Measurements from ENCODE around the gene EDA.

Gene EDA

DNA sequence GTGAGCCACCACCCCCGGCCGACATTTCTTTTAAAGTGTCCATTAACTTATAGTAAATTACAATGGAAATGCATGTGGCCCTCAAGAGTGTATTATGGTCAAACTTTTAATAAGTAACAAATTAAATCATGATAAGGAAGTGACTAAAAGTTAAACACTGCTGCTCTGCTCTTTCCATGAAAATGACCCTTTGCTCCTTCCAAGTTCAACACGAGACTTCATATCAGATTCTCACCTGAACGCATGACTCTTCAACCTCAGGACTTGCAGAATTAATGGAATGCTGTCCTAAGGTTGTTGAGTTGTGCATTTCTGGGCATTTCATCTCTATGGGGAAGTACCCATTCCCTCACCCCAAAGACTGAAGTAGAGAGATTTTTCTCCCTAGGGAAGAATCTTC lies 406.7 kb downstream of the EDA start:
- no peak for FAIRE-seq
- no peak for DNase-seq (ENCODE audit: insufficient read length, low spot score)

DNA sequence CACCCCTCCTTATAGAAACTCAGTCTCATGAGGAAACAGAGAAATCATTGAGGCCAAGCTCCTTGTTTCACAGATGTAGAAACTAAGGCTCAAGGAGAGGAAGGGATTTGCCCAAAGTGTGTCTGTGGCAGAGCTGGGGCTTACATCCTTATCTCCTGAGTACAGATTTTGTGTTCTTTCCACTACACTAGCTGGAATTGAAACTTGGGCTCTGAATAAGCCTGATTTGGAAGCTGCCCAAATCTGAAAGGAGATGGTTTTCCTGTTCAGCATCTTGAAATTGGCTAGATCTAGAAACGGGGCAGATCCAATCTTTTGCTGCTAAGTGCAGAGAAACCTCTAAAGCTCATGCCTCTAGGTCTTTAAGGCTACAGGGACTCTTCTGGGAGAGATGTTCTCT lies 409.6 kb downstream of the EDA start:
- DNase-seq (ENCODE audit: insufficient read length, low spot score) (no peak), FAIRE-seq (no peak)

DNA sequence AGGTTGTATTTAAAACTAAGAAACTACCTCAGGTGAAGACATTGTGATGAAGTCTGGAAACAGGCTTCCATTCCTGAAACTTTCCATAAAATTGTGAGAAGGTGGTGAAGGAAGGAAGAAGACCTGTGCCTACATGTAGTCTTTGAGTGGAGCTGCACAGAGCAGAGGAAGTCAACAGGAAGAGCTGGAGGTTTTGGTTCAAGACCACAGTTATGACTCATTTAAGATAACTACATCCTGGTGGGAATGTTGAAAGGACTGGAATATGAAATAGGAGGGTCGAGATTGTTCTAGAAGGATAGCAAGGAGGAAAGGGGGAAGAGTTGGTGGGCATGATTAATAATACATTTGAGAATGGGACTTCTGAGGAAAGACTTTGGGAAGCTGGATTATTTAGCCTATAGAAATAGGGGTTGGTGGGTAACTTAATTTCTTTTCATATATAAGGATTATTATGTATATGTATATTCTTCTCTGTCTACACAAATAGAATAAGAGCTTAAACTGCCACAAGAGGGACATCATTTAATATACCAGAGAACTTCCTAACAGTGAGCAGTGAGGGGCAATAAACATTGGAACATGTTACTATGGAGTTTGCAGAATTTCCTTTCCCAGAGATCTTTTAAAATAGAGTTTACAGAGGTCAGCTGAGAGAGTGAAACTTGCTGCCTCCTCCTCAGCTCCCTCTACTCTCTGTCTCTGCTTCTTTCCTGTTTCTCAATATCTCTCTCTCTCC lies 410.4 kb downstream of the EDA start:
- FAIRE-seq (no peak), DNase-seq (ENCODE audit: insufficient read length, low spot score) (no peak)

DNA sequence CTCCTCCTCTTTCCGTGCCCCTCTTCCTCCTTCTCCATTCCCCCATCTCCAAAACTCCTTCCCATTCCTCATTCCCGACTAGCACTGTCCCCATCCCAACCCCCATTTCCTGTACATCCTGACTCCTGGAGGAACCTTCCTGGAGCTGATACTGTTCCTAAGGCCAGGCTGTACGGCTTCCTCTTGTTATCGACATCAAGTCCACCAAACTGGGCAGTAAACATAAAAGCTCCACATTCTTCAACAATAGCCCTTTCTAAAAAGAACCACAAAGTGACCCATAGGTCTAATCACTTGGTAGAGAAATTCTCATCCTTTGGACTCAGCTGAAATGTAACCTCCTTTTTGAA lies 410.9 kb downstream of the EDA start:
- DNase-seq (ENCODE audit: insufficient read length, low spot score) (no peak), FAIRE-seq (no peak)

DNA sequence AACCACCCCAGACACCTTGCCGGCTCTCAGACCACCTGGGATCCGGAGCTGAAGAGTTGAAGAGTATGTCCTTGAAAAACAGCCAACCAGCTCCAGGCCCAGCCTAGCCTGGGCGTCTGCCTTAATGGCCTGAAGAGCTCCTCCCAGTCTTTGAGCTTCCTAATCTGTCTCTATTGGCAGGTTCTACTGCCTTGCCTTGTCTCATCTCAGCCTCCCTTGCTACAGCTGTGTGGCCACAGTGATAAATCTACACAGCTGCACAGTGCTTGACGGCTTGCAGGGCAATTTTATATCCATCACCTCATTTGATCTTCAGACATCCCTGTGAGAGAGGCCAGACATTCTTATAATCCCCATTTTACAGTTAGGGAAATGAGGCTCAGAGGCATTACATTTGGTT lies 413.9 kb downstream of the EDA start:
- DNase-seq (ENCODE audit: insufficient read length, low spot score) (no peak), FAIRE-seq (no peak)

DNA sequence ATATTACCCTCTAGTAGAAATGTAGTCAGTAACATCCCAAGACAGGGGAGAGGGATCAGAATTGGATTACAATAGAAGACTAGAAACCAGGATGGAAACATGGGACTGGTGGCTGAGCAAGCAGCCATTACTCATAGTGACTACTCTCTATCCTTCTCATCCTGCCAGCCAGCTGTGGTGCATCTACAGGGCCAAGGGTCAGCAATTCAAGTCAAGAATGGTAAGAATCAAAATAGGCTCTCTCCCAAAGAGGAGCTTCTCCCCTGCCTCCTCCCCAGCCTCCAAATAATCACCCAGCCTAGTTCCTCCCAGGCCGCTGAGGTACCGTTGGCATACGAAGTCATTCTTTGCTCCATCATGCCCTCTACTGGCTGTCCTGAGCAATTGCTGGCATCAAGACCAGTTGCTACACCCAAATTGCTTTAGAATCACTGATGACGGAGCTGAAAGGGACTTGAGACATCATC lies 414.4 kb downstream of the EDA start:
- peak; percentile 98 for FAIRE-seq
- peak; percentile 27 for DNase-seq (ENCODE audit: insufficient read length, low spot score)

DNA sequence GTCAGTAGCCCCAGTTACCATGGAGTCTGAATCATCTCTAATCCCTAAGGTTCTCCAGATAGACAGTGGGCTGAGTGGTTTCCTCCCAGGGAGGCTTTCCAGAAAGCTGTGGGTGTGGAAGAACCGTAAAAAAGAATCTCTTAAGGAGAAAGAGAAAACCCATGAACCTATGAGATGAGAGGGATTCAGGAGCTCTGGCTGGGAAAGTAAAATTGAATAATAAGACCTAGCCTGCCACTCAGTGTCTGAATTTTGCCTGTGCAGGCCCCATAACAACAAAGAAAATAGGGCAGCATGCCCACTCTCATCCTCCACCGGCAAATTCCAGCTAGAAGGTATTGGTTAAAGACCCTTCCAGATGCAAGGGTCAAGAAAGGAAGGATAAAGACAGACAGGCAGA lies 416.9 kb downstream of the EDA start:
- DNase-seq (ENCODE audit: insufficient read length, low spot score), result no peak
- FAIRE-seq, result no peak

DNA sequence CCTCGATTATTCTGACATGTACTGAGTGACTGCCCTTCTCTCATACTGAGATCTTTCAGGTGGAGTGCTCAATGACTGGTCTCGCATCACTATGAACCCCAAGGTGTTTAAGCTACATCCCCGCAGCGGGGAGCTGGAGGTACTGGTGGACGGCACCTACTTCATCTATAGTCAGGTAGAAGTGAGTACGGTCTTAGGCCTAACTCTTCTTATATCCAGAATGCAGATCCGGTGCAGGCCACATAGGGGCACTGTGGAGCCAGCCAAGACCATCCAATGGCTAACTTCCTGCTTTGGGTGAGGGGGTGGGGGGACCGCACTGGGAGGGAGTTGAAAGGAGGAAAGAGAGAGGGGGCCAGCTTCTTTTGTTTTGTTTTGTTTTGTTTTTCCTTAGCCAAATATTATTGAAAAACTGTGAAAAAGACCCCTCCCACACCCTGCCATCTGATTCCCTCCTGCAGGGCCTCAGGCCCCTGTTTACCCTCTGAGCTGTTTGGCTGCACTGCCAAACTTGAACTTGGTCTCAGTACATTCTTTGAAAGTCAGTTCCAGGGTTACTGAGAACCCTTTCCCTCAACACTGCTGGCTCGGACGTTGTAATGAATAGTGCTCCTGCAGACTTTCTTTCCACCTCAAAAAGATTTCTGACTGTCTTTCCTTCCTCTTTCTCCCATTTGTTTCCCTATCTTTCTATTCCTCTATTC lies 417.6 kb downstream of the EDA start:
- FAIRE-seq (no peak), DNase-seq (ENCODE audit: insufficient read length, low spot score) (no peak)

DNA sequence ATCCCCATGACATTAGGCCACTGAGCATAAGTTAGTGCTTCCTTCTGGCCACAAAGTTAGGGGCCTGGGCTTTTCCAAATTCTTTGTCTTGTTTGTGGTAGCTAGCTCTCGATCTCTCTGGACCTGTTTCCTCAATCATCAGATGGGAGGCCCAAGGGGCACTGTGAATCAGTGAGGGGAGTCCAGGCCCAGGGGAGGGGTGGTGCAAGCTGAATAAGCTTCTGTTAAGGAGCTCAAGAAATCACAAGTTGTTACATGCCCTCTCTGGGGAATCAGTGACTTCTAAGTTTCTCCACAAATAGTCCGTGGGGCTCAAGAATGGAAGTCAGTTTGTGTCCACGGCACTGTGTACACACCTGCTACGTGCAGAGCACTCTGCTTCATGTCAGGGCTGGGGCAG lies 418.7 kb downstream of the EDA start:
- FAIRE-seq (peak; percentile 14), DNase-seq (ENCODE audit: insufficient read length, low spot score) (no peak)

DNA sequence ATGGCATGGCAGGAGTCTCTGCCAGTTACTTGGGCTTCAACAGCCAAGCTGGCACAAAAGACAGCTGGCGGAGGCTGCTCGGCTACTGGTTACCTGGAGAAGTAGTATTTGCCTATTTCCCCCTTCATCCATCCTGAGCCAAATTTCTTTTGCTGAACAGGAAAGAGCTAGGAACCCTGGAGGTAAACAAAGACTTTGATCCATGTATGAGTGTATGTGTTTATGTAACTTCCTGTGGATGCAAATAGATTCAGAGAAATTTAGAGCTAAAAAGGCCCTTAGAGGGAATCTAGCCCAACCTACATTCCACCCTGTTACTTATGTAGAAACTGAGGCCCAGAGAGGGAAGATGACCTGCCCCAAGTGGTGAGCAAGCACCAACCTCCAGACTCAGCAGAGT lies 422.6 kb downstream of the EDA start:
- FAIRE-seq (no peak), DNase-seq (ENCODE audit: insufficient read length, low spot score) (no peak)

DNA sequence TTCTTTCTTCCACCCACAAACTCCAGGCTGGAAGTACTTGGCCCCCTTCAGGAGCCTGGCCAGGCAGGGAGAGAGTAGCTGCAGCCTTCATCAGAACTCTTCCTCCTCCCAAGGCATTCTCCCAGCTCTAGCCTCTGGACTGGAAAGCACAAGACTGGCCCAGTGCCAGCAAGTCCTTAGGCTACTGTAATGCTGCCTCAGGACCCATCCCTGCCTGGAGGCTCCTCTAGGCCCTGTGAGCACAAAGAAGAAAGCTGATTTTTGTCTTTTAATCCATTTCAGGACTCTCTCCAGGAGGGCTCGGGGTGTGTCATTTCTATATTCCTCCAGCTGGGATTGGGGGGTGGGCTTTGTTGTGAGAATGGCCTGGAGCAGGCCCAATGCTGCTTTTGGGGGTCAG lies 423.0 kb downstream of the EDA start:
- FAIRE-seq (no peak), DNase-seq (ENCODE audit: insufficient read length, low spot score) (no peak)

DNA sequence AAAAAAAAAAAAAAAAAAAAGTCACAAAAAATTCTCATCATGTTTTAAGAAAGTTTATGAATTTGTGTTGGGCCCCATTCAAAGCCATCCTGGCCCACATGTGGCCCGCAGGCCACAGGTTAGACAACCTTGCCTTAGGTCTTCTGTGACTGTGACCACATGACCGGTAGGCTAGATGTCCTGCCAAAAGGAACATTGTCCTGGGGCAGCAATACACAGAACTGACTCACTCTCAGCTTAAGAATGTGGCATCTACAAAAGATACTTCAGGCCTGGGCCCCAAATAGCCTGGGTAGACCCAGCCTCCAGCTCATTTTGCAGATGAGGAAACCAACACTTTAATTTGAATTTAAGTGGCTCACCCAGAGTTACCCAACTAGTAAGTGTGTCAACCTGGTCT lies 423.8 kb downstream of the EDA start:
- no peak for DNase-seq (ENCODE audit: insufficient read length, low spot score)
- no peak for FAIRE-seq

DNA sequence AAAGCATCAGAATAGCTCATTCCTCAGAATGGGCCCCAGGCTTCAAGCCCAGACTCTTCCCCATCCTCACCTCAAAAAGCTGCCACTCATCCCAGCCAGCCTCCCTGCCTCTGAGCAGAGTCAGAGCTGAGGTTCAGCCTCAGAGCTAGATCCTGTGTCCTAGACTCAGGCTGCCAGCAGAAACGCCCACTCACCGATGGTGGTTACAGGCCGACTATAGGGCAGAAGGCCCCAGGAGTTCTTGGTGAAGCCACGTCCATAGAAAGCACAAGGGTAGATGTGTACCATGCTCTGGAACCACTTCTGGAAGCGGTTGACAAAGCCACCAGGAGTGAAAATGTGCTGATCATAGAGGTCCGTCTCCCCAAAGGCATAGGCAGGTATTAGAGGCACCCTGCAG lies 426.1 kb downstream of the EDA start:
- no peak for DNase-seq (ENCODE audit: insufficient read length, low spot score)
- FAIRE-seq, result no peak

DNA sequence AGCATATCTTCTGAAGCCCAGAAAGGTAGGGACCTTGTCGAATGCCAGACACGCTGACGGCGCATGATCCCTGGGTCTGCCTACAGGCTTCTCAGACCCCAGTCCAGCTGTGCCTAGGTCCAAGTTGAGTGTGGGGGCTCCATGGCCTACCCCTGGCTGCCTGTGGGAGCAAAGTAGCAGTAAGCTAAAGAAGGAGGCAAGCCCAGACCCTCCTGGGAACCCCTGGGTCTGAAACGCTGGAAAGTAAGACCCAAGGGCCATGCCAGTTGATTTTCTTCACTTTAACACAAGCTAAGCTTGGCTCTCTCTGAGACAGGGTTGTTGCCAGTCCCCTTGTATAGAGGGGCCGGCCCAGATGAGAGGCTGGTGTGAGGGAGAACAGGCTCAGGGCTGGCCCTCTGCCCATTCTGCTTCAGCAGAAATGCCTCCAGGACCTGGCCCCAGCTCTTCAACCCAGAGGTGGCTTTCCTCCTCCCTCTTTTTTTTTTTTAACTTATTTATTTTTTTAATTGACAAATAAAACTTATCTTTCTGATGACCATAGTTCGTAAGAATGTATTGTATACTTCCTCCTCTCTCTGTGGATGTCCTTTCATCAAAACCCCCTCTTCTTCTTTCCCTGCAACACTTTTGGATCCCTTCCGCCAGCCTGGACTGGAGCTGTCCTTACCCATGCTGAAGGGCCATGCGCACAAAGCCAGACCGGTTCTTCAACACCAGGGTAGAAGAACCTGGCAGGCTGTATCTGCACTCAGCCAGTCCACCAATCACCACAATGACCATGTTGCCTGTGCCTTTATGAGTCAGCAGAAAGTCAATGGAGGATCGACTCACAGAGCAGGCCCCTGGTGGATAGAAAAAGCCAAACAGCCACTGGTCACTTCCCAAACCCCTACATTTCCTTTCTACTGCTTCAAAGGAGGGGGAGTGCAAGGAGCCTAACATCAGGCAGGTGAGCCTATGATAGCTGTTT lies 426.8 kb downstream of the EDA start:
- DNase-seq (ENCODE audit: insufficient read length, low spot score), result no peak
- FAIRE-seq, result no peak

DNA sequence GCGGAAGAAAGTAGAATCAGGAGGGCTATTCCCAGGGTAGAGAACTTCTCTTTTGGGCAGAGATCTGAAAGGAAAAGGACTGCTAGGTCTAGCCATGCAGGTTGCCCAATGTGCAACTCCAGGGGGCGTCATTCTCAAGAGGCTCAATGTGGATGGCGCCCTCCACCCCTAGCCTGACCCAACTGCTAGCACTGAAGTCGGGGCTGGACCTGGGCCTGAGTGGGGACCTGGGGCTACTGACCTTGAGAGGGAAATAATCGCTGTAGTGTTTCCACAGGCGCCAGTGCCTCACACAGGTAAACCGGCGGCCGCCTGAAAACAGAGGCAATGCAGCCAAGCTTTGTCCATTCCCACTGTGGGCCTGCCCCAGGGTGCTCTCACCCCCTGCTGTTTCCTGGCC lies 427.8 kb downstream of the EDA start:
- DNase-seq (ENCODE audit: insufficient read length, low spot score) (no peak), FAIRE-seq (no peak)

DNA sequence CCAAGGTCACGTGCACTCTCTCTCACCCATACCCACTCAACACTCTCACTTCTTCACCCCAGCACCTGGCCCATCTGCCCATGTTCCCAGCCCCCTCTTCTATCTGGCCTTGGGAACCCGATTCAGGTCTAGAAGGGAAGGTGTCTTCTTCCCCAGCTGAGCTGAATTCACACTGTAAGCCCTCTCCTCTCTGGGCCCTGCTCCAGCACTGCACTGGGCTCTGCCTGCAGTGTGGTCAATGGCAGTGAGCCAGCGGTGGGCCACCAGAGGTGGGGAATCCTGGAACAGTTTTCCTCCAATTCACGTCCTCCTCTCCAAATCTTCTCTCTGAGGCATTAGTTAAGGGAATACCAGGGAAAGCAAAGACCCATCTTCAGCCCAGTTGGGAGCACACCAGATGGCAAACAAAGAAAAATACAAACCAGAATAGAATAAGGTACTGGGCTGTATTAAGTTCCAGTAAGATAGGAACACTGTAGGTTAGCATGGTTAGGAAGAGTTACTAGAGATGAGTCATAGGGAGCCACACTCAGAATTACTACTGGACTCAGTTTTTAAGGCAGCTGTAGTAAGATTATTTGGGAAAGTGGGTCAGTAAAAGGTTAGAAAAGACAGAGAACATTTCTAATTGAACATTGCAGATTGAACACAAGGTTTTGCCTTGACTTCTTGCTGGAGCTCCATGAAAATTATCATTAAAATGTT lies 428.8 kb downstream of the EDA start:
- DNase-seq (ENCODE audit: insufficient read length, low spot score) (no peak), FAIRE-seq (no peak)

DNA sequence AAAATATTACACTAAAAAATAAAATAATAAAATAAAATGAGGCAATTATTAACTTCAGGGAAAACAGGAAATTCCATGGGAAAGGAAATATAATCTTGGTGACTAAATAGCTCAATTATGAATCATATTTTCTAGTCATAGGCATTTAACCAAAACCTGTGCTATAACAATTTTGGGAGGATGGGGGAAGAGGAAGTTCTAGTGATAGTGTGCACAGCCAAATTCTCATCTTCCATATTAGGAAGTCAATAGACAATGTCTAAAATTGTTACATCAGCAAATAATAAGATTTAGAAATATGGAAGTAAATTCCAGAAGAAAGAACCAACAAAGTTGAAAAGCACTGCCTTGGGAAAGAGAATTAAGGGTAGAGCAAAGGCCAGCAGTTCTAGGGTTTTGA lies 431.1 kb downstream of the EDA start:
- FAIRE-seq, result no peak
- no peak for DNase-seq (ENCODE audit: insufficient read length, low spot score)

DNA sequence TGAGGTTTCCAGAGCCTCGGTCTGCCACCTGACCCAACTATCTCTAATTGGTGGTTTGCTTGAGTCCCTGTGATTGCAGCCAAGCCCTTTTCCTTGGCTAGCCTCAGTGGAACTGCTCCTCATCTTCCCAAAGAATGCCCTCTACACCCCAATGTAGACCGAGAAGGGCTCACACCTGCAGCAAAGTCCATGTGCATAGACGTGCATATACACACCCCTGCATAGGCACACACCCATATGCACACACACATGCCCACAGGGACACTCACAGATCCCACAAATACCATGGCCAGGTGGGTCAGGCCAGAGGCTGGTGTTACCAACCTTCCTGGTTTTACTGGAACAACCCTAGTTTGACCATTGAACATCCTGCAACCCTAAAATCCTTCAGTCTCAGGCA lies 433.5 kb downstream of the EDA start:
- no peak for DNase-seq (ENCODE audit: insufficient read length, low spot score)
- FAIRE-seq, result no peak

DNA sequence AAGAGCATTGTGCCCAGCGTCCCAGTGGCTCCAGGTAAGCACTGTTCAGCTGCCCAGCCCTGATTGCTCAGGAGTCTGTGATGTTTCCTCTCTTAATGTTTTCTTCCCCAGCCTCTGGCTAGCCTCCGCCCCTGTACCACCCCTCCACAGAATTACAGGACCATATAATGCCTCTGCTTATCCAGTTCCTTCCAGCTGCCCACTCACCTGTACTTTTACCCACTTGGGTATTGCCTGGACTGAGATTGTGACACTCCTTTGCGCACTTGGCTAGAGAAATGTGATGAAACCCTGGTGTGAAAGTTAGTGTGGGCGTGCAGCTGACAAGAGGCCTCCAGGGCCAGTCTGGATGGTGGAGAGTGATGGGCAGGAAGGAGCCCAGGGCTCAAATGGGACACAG lies 434.0 kb downstream of the EDA start, which contains the start of gene AWAT2:
TSS of gene AWAT2 (minus strand) at position 14 of the 400 bp plus-strand sequence. CDS start at position 8, 6 bp downstream.
- FAIRE-seq, result no peak
- DNase-seq (ENCODE audit: insufficient read length, low spot score), result no peak

DNA sequence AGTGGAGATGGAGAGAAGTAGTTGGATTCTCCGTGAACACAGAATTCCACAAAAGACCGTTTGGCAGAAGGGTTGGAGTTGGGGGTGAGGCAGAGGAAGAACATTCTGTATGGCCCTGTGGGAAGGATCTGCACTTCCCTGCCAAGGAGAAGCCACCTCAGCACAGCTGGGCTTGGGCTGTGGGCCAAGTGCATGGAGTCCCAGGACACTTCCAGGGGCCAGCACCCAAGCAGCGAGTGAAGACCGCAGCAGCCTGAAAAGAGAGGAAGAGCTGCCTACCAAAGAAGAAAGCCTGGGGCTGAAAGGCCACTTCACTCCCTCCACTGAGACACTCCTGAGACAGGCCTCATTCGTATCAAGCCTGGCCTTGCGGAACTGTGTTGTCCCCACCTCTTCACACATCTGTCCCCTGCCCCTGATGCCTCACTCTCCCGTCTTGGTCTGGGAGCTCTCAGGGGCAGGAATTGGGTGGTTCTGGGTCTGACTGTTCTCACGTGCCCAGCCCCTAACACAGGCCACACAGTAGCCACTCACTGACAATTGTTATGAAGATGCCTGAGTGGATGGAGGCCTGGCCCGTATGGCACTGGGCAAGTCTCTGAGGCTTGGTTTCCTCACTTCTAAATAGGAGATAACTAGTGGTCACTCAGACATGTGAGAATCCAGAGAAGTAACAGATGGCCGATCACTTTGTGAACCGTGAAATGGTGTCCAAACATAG lies 437.1 kb downstream of the EDA start:
- no peak for DNase-seq (ENCODE audit: insufficient read length, low spot score)
- FAIRE-seq, result no peak

All from GM19239 (cell line).